Natural killer cell (primary cell): ENCODE data around the gene PPP6R1. TPM values are rescaled to one million over a fixed set of nuclear protein-coding genes. Genes with fewer than 3 reads are reported as not detected.
A peak's percentile ranks its signal among the peaks of the same experiment; 100 is the strongest.

Experiments
- ATAC-seq, 3 donors: fragments of 150-1000 bp in 2 of 3; fragments of 200-7000 bp in 1 of 3; cut with Tn5 transposase; 1 replicate in 1 of 3; 2 replicates in 2 of 3; pipeline ENCODE4 v1.10.0; 2021; ENCODE audit warnings: mild to moderate bottlenecking in 2 of 3, moderate library complexity in 2 of 3
- DNase-seq, 2 donors: peaks; one replicate each; pipeline versions ENCODE4 v3.0.0 to v3.0.0-alpha.2; 2013 to 2021; ENCODE audit warnings: mixed read lengths in 1 of 2
- H3K27ac ChIP-seq: one replicate; pipeline ENCODE4 v1.5.1; 2013; ENCODE audit warnings: mild to moderate bottlenecking, low read length
- H3K27me3 ChIP-seq: one replicate; pipeline ENCODE4 v1.6.1; 2013; ENCODE audit warnings: low read length; ENCODE audit not compliant: control insufficient read depth, insufficient read depth
- H3K36me3 ChIP-seq: one replicate; pipeline ENCODE4 v1.6.1; 2013; ENCODE audit warnings: low read length; ENCODE audit not compliant: control insufficient read depth, insufficient read depth
- H3K4me1 ChIP-seq: one replicate; pipeline ENCODE4 v1.6.1; 2013; ENCODE audit warnings: low read length; ENCODE audit not compliant: control insufficient read depth, insufficient read depth
- H3K4me3 ChIP-seq: one replicate; pipeline ENCODE4 v1.5.1; 2013; ENCODE audit warnings: low read length
- H3K9me3 ChIP-seq: one replicate; pipeline ENCODE4 v1.6.1; 2013; ENCODE audit warnings: low read length; ENCODE audit not compliant: control insufficient read depth, insufficient read depth
- H3K27ac Mint-ChIP-seq, 2 donors: one replicate each; pipeline ENCODE4 v1.8.0; 2022; ENCODE audit warnings: mild to moderate bottlenecking in 2 of 2, mixed read lengths in 2 of 2, moderate library complexity in 1 of 2
- H3K27me3 Mint-ChIP-seq, 2 donors: one replicate each; pipeline ENCODE4 v1.8.0; 2022; ENCODE audit warnings: low read depth in 2 of 2, mixed read lengths in 2 of 2
- H3K36me3 Mint-ChIP-seq: one replicate; pipeline ENCODE4 v1.8.0; 2022; ENCODE audit warnings: mixed read lengths
- H3K4me1 Mint-ChIP-seq, 2 donors: one replicate each; pipeline ENCODE4 v1.8.0; 2022; ENCODE audit warnings: mixed read lengths in 2 of 2
- H3K4me3 Mint-ChIP-seq: one replicate; pipeline ENCODE4 v1.8.0; 2022; ENCODE audit warnings: mild to moderate bottlenecking, moderate library complexity, mixed read lengths
- H3K9me3 Mint-ChIP-seq, 2 donors: one replicate each; pipeline ENCODE4 v1.8.0; 2022; ENCODE audit warnings: mixed read lengths in 2 of 2
- CTCF ChIP-seq: fragments of 200-600 bp; IDR thresholded peaks from one replicate; pipeline ENCODE4 v1.8.0; 2022; ENCODE audit warnings: antibody characterized with exemption
- WGBS: methylation state at CpG from one replicate; pipeline ENCODE4 v1.1.7; 2013; ENCODE audit warnings: missing lambda C conversion rate; ENCODE audit not compliant: insufficient coverage; 5-methylcytosine and 5-hydroxymethylcytosine counted together
- intact Hi-C: fragments of 100-400 bp; cut with micrococcal nuclease; formaldehyde crosslinking; loops from one replicate; pipeline ENCODE4 v1.14.2; 2022
- total RNA-seq, 4 donors: library from RNA; stranded (reverse); fragments of 120-200 nt in 1 of 4; gene quantifications; one replicate each; pipeline versions ENCODE4 v1.2.3 to v1.2.4, GENCODE V29; 2013 to 2022

The PPP6R1 gene
- total RNA-seq, 3 donors from 2014 or later (not counting 1 experiment from before 2014, with no cell fraction given) = 252 to 275 (median 260) TPM

- 96% methylated on average over 39 of the region's 39 CpGs for WGBS
- Mint-ChIP-seq H3K27ac (no peak overlapping the region), H3K4me1 (peaks cover 0 to 13% of the 10 kb centered on the region in 2 donors), H3K9me3 (no peaks in the 10 kb centered on the region), H3K4me3 (no peak overlapping the region), H3K36me3 (no peaks in the 10 kb centered on the region), H3K27me3 (no peaks in the 10 kb centered on the region)
- peak in 1 of 2 donors; percentile 41 for DNase-seq
- TF ChIP-seq CTCF = no peak
- Histone ChIP-seq H3K27ac (no peak overlapping the region), H3K27me3 (no peaks in the 10 kb centered on the region), H3K36me3 (no peaks in the 10 kb centered on the region), H3K9me3 (no peaks in the 10 kb centered on the region), H3K4me3 (no peak overlapping the region), H3K4me1 (peaks cover 15% of the 10 kb centered on the region)
- no peak for ATAC-seq
- intact Hi-C loops = no loop called here
Measured at GRCh38 chr19:55304279-55304978, 45.6 kb upstream of the PPP6R1 start.

GRCh38 chr19:55303477-55303876 lies 44.7 kb upstream of the PPP6R1 start:
- H3K4me3 ChIP-seq = no peak overlapping the region
- Mint-ChIP-seq H3K36me3 (no peaks in the 10 kb centered on the region), H3K27ac (no peak overlapping the region), H3K4me1 (peaks cover 0 to 13% of the 10 kb centered on the region in 2 donors), H3K9me3 (no peaks in the 10 kb centered on the region), H3K27me3 (no peaks in the 10 kb centered on the region), H3K4me3 (no peak overlapping the region)
- intact Hi-C loops = no loop called here
- 95% methylated on average over 11 of the region's 11 CpGs for WGBS
- no peaks in the 10 kb centered on the region for H3K36me3 ChIP-seq
- no peak overlapping the region for H3K27ac ChIP-seq
- H3K4me1 ChIP-seq = peaks cover 15% of the 10 kb centered on the region
- DNase-seq (no peak), ATAC-seq (no peak)
- H3K9me3 ChIP-seq = no peaks in the 10 kb centered on the region
- TF ChIP-seq CTCF = no peak
- H3K27me3 ChIP-seq = no peaks in the 10 kb centered on the region

GRCh38 chr19:55302318-55302703 lies 43.5 kb upstream of the PPP6R1 start:
- no peak for ATAC-seq
- intact Hi-C loops = loop anchor here (1.0 kb wide), 1 partner anchor 116 kb away; no protein-coding TSS in a partner anchor
- H3K27me3 Mint-ChIP-seq = no peaks in the 10 kb centered on the region
- H3K27ac Mint-ChIP-seq = peak overlapping the region; percentile 75 to 92
- peak overlapping the region; percentile 84 for H3K4me3 Mint-ChIP-seq
- Histone ChIP-seq H3K4me3 (peak overlapping the region; percentile 35), H3K27me3 (no peaks in the 10 kb centered on the region), H3K9me3 (no peaks in the 10 kb centered on the region), H3K4me1 (peaks cover 15% of the 10 kb centered on the region), H3K36me3 (no peaks in the 10 kb centered on the region), H3K27ac (peak overlapping the region; percentile 46)
- no peak for DNase-seq
- WGBS = 72% methylated on average over 12 of the region's 12 CpGs
- no peaks in the 10 kb centered on the region for H3K9me3 Mint-ChIP-seq
- H3K4me1 Mint-ChIP-seq = peaks cover 0 to 13% of the 10 kb centered on the region in 2 donors
- TF ChIP-seq CTCF = no peak
- H3K36me3 Mint-ChIP-seq = no peaks in the 10 kb centered on the region
